ENCODE measurements around the gene ATRX.

- TF ChIP-seq CTCF (IDR thresholded peaks at IDR 0.05): no peak
- no peak for TF ChIP-seq POLR2A (IDR thresholded peaks at IDR 0.05)
- TF ChIP-seq EP300 (IDR thresholded peaks at IDR 0.05): no peak
These were observed at the start of gene ATRX for GRCh38 chrX:77785486-77786364.

Data from ovary (tissue), 3 donors.